Neural crest cell (in vitro differentiated cells): ENCODE measurements around the gene RAB3D. TPM values are rescaled to one million over a fixed set of nuclear protein-coding genes. Genes with fewer than 3 reads are reported as not detected.
"Not testable (repeated sequence)": the region's sequence is repeated elsewhere in the genome, so short reads cannot be mapped to it uniquely, and the experiment has no call there.

Experiments
- DNase-seq: peaks from one replicate; pipeline ENCODE4 v3.0.0; 2021; ENCODE audit warnings: low read depth, mixed read lengths, low spot score
- H3K27ac Mint-ChIP-seq: one replicate; pipeline ENCODE4 v1.8.0; 2021; ENCODE audit warnings: mild to moderate bottlenecking, mixed read lengths; ENCODE audit not compliant: unreplicated experiment
- H3K27me3 Mint-ChIP-seq: 2 replicates; pipeline ENCODE4 v1.8.0; 2021; ENCODE audit warnings: low read depth, mild to moderate bottlenecking, mixed read lengths
- H3K36me3 Mint-ChIP-seq: 2 replicates; pipeline ENCODE4 v1.8.0; 2021; ENCODE audit warnings: low read depth, mild to moderate bottlenecking, mixed read lengths
- H3K4me1 Mint-ChIP-seq: 2 replicates; pipeline ENCODE4 v1.8.0; 2021; ENCODE audit warnings: mixed read lengths
- H3K4me3 Mint-ChIP-seq: one replicate; pipeline ENCODE4 v1.8.0; 2021; ENCODE audit warnings: mild to moderate bottlenecking, mixed read lengths
- H3K9me3 Mint-ChIP-seq: 2 replicates; pipeline ENCODE4 v1.8.0; 2021; ENCODE audit warnings: mixed read lengths
- CTCF ChIP-seq: fragments of 200-600 bp; sonication (generic); conservative IDR thresholded peaks from 2 replicates; pipeline ENCODE4 v1.5.0; 2021; ENCODE audit warnings: antibody characterized with exemption, mild to moderate bottlenecking
- total RNA-seq: library from RNA; stranded (reverse); gene quantifications from 2 replicates; pipeline ENCODE4 v1.2.1, GENCODE V29; 2021

Gene RAB3D
- total RNA-seq, 1 donor from 2014 or later, result 15.1 TPM

DNA sequence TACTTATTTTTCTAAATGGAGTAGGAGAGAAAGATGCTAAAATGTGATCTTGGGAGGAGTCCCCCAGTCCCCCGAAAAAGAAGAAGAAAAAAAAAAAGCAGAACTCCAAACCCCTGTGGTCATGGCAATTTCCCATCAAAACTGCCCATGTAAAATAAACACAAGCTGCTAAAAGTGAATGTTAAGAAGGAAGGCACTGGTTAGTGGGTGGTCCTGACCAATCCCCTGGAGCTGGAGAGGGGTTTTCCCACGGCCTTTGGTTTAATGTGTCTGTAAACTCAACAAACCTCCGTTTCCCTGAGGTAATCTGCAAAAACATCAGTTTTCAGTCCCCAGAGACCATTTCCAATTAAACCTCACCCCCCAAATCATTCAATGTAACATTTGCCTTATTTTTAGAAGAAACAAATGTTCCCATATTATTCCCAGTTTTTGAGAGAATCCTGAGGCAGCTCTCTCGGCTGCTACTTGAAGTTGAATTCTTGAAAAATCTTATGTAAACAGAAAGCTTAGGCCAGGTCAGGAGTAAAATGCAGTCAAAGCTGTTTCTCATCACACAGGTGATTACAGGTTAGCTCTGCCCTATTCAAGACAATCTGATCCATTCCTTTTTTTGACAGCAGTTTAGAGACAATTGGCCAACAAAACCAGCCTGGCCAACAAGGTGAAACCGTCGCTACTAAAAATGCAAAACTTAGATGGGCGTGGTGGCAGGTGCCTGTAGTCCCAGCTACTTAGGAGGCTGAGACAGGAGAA is 17.0 kb downstream of the RAB3D start:
- no peaks in the 10 kb centered on the region for H3K9me3 Mint-ChIP-seq
- peaks cover 2% of the 10 kb centered on the region for H3K36me3 Mint-ChIP-seq
- H3K4me3 Mint-ChIP-seq, result no peak overlapping the region
- no peak overlapping the region for H3K27ac Mint-ChIP-seq
- TF ChIP-seq CTCF, result no peak
- H3K27me3 Mint-ChIP-seq, result no peaks in the 10 kb centered on the region
- H3K4me1 Mint-ChIP-seq, result no peaks in the 10 kb centered on the region
- DNase-seq, result no peak

GRCh38 chr19:11321191-11322126 is 18.0 kb downstream of the RAB3D start:
- Mint-ChIP-seq H3K27me3 (no peaks in the 10 kb centered on the region), H3K27ac (no peak overlapping the region), H3K4me3 (no peak overlapping the region), H3K4me1 (no peaks in the 10 kb centered on the region), H3K9me3 (no peaks in the 10 kb centered on the region), H3K36me3 (no peaks in the 10 kb centered on the region)
- DNase-seq, result no peak
- TF ChIP-seq CTCF, result no peak

DNA sequence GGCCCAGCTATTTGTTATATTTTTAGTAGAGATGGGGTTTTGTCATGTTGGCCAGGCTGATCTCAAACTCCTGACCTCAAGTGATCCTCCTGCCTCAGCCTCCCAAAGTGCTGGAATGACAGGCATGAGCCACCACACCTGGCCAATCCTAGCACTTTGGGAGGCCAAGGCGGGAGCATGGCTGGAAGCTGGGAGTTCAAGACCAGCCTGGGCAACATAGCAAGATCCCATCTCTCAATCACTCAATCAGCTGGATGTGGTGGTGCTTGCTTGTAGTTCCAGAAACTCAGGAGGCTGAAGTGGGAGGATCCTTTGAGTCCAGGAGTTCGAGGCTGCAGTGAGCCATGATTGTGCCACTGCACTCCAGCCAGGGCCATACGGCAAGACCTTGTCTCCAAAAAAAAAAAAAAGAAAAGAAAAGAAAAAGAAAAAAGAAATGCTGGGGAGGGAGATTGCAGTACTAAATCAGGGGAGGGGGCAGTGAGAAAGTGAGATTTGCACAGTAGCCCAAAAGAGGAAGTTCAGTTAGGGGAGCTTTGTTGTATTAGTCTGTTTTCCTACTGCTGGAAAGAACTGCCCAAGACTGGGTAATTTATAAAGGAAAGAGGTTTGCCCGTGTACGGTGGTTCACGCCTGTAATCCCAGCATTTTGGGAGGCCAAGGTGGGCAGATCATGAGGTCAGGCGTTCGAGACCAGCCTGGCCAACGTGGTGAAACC is 19.0 kb downstream of the RAB3D start:
- H3K27ac Mint-ChIP-seq, DNase-seq, H3K9me3 Mint-ChIP-seq, H3K4me1 Mint-ChIP-seq, H3K36me3 Mint-ChIP-seq, H3K27me3 Mint-ChIP-seq, H3K4me3 Mint-ChIP-seq: not testable (repeated sequence)

DNA sequence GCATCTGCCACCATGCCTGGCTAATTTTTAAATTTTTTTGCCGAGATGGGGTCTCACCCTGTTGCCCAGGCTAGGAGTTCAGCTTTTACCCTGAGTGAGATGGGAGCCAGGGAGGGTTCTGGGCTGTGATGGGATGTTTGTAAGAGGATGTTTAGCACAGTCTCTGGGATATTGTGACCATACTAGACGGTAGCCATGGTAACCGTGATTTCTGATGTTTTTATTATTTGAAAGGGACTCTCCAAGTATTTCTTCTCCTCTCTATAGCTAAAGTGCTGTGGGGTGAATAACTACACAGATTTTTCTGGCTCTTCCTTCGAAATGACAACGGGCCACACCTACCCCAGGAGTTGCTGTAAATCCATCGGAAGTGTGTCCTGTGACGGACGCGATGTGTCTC is 33.1 kb downstream of the RAB3D start:
- Mint-ChIP-seq H3K27me3 (no peaks in the 10 kb centered on the region), H3K4me1 (no peaks in the 10 kb centered on the region), H3K36me3 (no peaks in the 10 kb centered on the region), H3K4me3 (no peak overlapping the region), H3K27ac (no peak overlapping the region), H3K9me3 (no peaks in the 10 kb centered on the region)
- no peak for DNase-seq
- no peak for TF ChIP-seq CTCF

DNA sequence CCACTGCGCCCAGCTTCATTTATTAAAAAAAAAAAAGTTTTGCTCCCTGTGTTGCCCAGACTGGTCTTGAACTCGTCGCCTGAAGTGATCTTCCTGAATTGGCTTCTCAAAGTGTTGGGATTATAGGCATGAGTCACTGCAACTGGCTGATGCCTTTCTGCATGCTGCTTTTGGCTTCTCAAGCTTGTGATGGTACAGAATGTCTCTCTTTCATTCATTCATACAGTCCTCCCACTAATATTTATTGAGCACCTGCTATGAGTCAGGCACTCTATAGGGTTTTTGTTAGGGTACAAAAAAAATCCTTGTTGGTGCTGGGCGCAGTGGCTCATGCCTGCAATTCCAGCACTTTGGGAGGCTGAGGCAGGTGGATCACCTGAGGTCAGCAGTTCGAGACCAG is 34.5 kb downstream of the RAB3D start:
- H3K9me3 Mint-ChIP-seq, result no peaks in the 10 kb centered on the region
- no peaks in the 10 kb centered on the region for H3K27me3 Mint-ChIP-seq
- no peaks in the 10 kb centered on the region for H3K36me3 Mint-ChIP-seq
- no peak for DNase-seq
- H3K4me3 Mint-ChIP-seq, result no peak overlapping the region
- H3K4me1 Mint-ChIP-seq, result no peaks in the 10 kb centered on the region
- H3K27ac Mint-ChIP-seq, result no peak overlapping the region
- TF ChIP-seq CTCF, result no peak
